GM06990 (cell line): ENCODE measurements around the gene CBLN4.

Experiments
- DNase-seq: peaks from one replicate; pipeline ENCODE4 v3.0.0-alpha.2; 2011; ENCODE audit not compliant: insufficient read length; ENCODE audit errors: extremely low read depth
- H3K27me3 ChIP-seq: replicated peaks from 2 replicates; pipeline ENCODE4 v1.6.0; 2011; ENCODE audit warnings: low read length; ENCODE audit not compliant: control insufficient read depth, insufficient read depth
- H3K36me3 ChIP-seq: 2 replicates; pipeline ENCODE4 v1.5.1; 2011; ENCODE audit warnings: low read length; ENCODE audit not compliant: control insufficient read depth, insufficient read depth
- H3K4me3 ChIP-seq: replicated peaks from 2 replicates; pipeline ENCODE4 v1.5.1; 2011; ENCODE audit warnings: low read depth, mild to moderate bottlenecking, control low read depth, low read length
- CTCF ChIP-seq: IDR thresholded peaks from 2 replicates; pipeline ENCODE4 v1.5.1; 2011; ENCODE audit warnings: low read length, control low read depth, mild to moderate bottlenecking, inconsistent platforms; ENCODE audit not compliant: insufficient read depth, poor library complexity, severe bottlenecking

Gene CBLN4

GRCh38 chr20:55964790-55965189 is 40.5 kb downstream of the CBLN4 start:
- DNase-seq = no peak
- Histone ChIP-seq H3K27me3 (no peaks in the 10 kb centered on the region), H3K4me3 (no peak overlapping the region), H3K36me3 (no peaks in the 10 kb centered on the region)
- no peak for TF ChIP-seq CTCF

- no peak for TF ChIP-seq CTCF
- no peaks in the 10 kb centered on the region for H3K36me3 ChIP-seq
- no peak for DNase-seq
- no peaks in the 10 kb centered on the region for H3K27me3 ChIP-seq
- H3K4me3 ChIP-seq = no peak overlapping the region
Observed at GRCh38 chr20:55961376-55962330, 43.7 kb downstream of the CBLN4 start.

- no peaks in the 10 kb centered on the region for H3K36me3 ChIP-seq
- no peak for DNase-seq
- no peaks in the 10 kb centered on the region for H3K27me3 ChIP-seq
- no peak overlapping the region for H3K4me3 ChIP-seq
- TF ChIP-seq CTCF = no peak
Observed at GRCh38 chr20:55953201-55953600, 52.1 kb downstream of the CBLN4 start.

- DNase-seq = no peak
- Histone ChIP-seq H3K4me3 (no peak overlapping the region), H3K36me3 (no peaks in the 10 kb centered on the region), H3K27me3 (no peaks in the 10 kb centered on the region)
- no peak for TF ChIP-seq CTCF
Observed at GRCh38 chr20:55947701-55948100, 57.6 kb downstream of the CBLN4 start.
